ENCODE results near the gene WAPL.

- TF ChIP-seq ATF6 (CRISPR knock-in tag; IDR thresholded peaks at IDR 0.05), result no peak
- TF ChIP-seq SREBF2 (CRISPR knock-in tag; IDR thresholded peaks at IDR 0.05), result no peak
- TF ChIP-seq SNRNP70 (optimal IDR thresholded peaks at IDR 0.05; ENCODE audit: low read depth, low read length), result no peak
- no peak for TF ChIP-seq HNRNPH1 (optimal IDR thresholded peaks at IDR 0.05; ENCODE audit: low read depth, low read length)
- no peak for TF ChIP-seq ZBTB40 (IDR thresholded peaks at IDR 0.05)
- TF ChIP-seq ZBTB40 (CRISPR knock-in tag; IDR thresholded peaks at IDR 0.05), result no peak
- no peak for TF ChIP-seq DPF2 (IDR thresholded peaks at IDR 0.05)
- no peak for TF ChIP-seq PREB (CRISPR knock-in tag; IDR thresholded peaks at IDR 0.05)
- no peak for TF ChIP-seq BACH1 (tag; IDR thresholded peaks at IDR 0.05)
- no peak for TF ChIP-seq ZNF436 (CRISPR knock-in tag; IDR thresholded peaks at IDR 0.05)
- TF ChIP-seq ZNF589 (CRISPR knock-in tag; IDR thresholded peaks at IDR 0.05; ENCODE audit: low read depth), result no peak
- no peak for TF ChIP-seq JUN (IDR thresholded peaks at IDR 0.05; ENCODE audit: borderline replicate concordance, low read depth, low read length)
- no peak for TF ChIP-seq JUN (CRISPR knock-in tag; IDR thresholded peaks at IDR 0.05; ENCODE audit: borderline replicate concordance)
- no peak for TF ChIP-seq CTCF (IDR thresholded peaks at IDR 0.05 in 2 of 3, conservative IDR thresholded peaks at IDR 0.05 in 1 of 3; ENCODE audit: insufficient read depth in 2 of 3, low read depth in 1 of 3, low read length in 3 of 3)
These were observed 20.7 kb downstream of the WAPL start for GRCh38 chr10:86500846-86501245.

Measured in K562 (cell line).